Endothelial cell of umbilical vein (primary cell): Measurements from ENCODE around the gene SH2D3C. TPM values are rescaled to one million over a fixed set of nuclear protein-coding genes. Genes with fewer than 3 reads are reported as not detected.

ENCODE experiments used
- BruUV-seq: library from RNA; stranded (reverse); fragments of 400-500 nt; replicated peaks from 2 replicates; lab custom pipeline; 2021; lab: Mats Ljungman, UMichigan
- CTCF ChIA-PET: fragments of 300-600, 350-600 bp; sonication (Branson Sonifier 250); formaldehyde crosslinking; loops from one replicate; lab custom pipeline; 2021; ENCODE audit warnings: antibody characterized with exemption, inconsistent platforms; lab: Charles Lee
- POLR2A ChIA-PET: fragments of 300-600, 350-600 bp; sonication (Branson Sonifier 250); formaldehyde crosslinking; loops from one replicate; lab custom pipeline; 2021; ENCODE audit warnings: antibody characterized with exemption, inconsistent platforms; lab: Charles Lee
- DNase-seq: peaks from one replicate; pipeline ENCODE4 v3.0.0-alpha.2; 2011; ENCODE audit warnings: low read depth, low spot score
- FAIRE-seq: peaks from 2 replicates; lab custom pipeline; 2011; peaks lifted over from hg19 to GRCh38; lab: Jason Lieb, UNC
- H2AFZ ChIP-seq: 2 replicates; pipeline ENCODE4 v1.6.0; 2012; ENCODE audit warnings: low read depth, low read length, control low read depth, inconsistent platforms
- H3K27ac ChIP-seq: 2 replicates; pipeline ENCODE4 v1.5.1; 2011; ENCODE audit warnings: low read depth, mild to moderate bottlenecking, control low read depth, low read length, moderate library complexity; ENCODE audit not compliant: insufficient read depth
- H3K27me3 ChIP-seq, 2 experiments: 2 replicates each; pipeline versions ENCODE4 v1.6.0 to v1.6.1; 2011; ENCODE audit warnings: low read length in 2 of 2, mixed read lengths in 1 of 2; ENCODE audit not compliant: control insufficient read depth in 2 of 2, insufficient read depth in 2 of 2
- H3K36me3 ChIP-seq, 2 experiments: 2 replicates in 1 of 2; 3 replicates in 1 of 2; pipeline ENCODE4 v1.5.1; 2011; ENCODE audit warnings: low read length in 2 of 2, mild to moderate bottlenecking in 1 of 2, moderate library complexity in 1 of 2; ENCODE audit not compliant: control insufficient read depth in 2 of 2, insufficient read depth in 2 of 2; ENCODE audit errors: extremely low read depth in 1 of 2
- H3K4me1 ChIP-seq: 3 replicates; pipeline ENCODE4 v1.5.1; 2011; ENCODE audit warnings: mild to moderate bottlenecking, low read length; ENCODE audit not compliant: control insufficient read depth, insufficient read depth; ENCODE audit errors: extremely low read depth
- H3K4me2 ChIP-seq: 2 replicates; pipeline ENCODE4 v1.6.1; 2011; ENCODE audit warnings: low read length, control low read depth, mixed read lengths; ENCODE audit not compliant: insufficient read depth
- H3K4me3 ChIP-seq, 3 experiments: fragments of 200-600 bp in 1 of 3; sonication (generic), shearing (Covaris generic) in 1 of 3; replicated peaks in 1 of 3; 2 replicates each; pipeline ENCODE4 v1.5.1; 2011 to 2016; ENCODE audit warnings: control low read depth in 3 of 3, low read length in 3 of 3, mild to moderate bottlenecking in 2 of 3, inconsistent platforms in 1 of 3, low read depth in 1 of 3, moderate library complexity in 1 of 3; ENCODE audit not compliant: insufficient read depth in 1 of 3
- H3K79me2 ChIP-seq: 2 replicates; pipeline ENCODE4 v1.6.0; 2012; ENCODE audit warnings: low read length, inconsistent platforms; ENCODE audit not compliant: control insufficient read depth, insufficient read depth
- H3K9ac ChIP-seq: replicated peaks from 2 replicates; pipeline ENCODE3; 2011; ENCODE audit warnings: low read length, control low read depth; ENCODE audit not compliant: insufficient read depth; ENCODE audit errors: extremely low read depth
- H3K9me1 ChIP-seq: replicated peaks from 3 replicates; pipeline ENCODE4 v1.6.0; 2011; ENCODE audit warnings: mild to moderate bottlenecking, low read length; ENCODE audit not compliant: control insufficient read depth, insufficient read depth; ENCODE audit errors: extremely low read depth
- H3K9me3 ChIP-seq: replicated peaks from 2 replicates; pipeline ENCODE4 v1.5.1; 2012; ENCODE audit warnings: low read length, inconsistent platforms; ENCODE audit not compliant: control insufficient read depth, insufficient read depth
- H4K20me1 ChIP-seq: replicated peaks from 2 replicates; pipeline ENCODE3; 2011; ENCODE audit warnings: mild to moderate bottlenecking, low read length; ENCODE audit not compliant: control insufficient read depth, insufficient read depth; ENCODE audit errors: extremely low read depth
- EZH2 ChIP-seq: IDR thresholded peaks from 2 replicates; pipeline ENCODE4 v1.6.1; 2012; ENCODE audit warnings: borderline replicate concordance, low read depth, mild to moderate bottlenecking, moderate library complexity, low read length, inconsistent platforms; ENCODE audit not compliant: severe bottlenecking
- GATA2 ChIP-seq: IDR thresholded peaks from 2 replicates; pipeline ENCODE4 v1.7.0; 2011; ENCODE audit warnings: low read depth, mild to moderate bottlenecking, moderate library complexity, mixed read lengths, low read length; ENCODE audit not compliant: insufficient read length, insufficient read depth
- JUN ChIP-seq: IDR thresholded peaks from 2 replicates; pipeline ENCODE4 v1.6.1; 2011; ENCODE audit warnings: borderline replicate concordance, low read depth; ENCODE audit not compliant: insufficient read length, insufficient read depth
- MYC ChIP-seq: IDR thresholded peaks from one replicate; pipeline ENCODE4 v1.6.1; 2011; ENCODE audit warnings: mild to moderate bottlenecking, low read depth, low read length
- POLR2AphosphoS5 ChIP-seq: IDR thresholded peaks from 2 replicates; pipeline ENCODE4 v1.6.1; 2012; ENCODE audit warnings: low read depth, mild to moderate bottlenecking, control low read depth, low read length, moderate library complexity; ENCODE audit not compliant: insufficient read depth
- dilution Hi-C: fragments of 300-500 bp; cut with MboI; formaldehyde crosslinking; loops from one replicate; pipeline ENCODE4 v1.15.0; 2019; ENCODE audit warnings: low sequenced_read_pairs; ENCODE audit not compliant: extremely low pct_ligation_motif_present
- intact Hi-C: fragments of 100-400 bp; cut with micrococcal nuclease; formaldehyde crosslinking; loops from one replicate; pipeline ENCODE4 v1.10.0; 2022
- polyA plus RNA-seq, 4 experiments: library from polyadenylated mRNA; depleted of rRNA in 3 of 4; stranded (reverse) in 3 of 4; unstranded in 1 of 4; fragments of >200 nt; gene quantifications; 2 replicates each; pipeline versions ENCODE4 v1.2.1 to v1.2.3, GENCODE V29; 2011 to 2012; ENCODE audit warnings: missing spikeins in 1 of 4
- total RNA-seq: library from RNA; stranded (reverse); gene quantifications from 2 replicates; pipeline ENCODE4 v1.2.3, GENCODE V29; 2021
- TF ChIP-seq, protein P1 (sequence below): IDR thresholded peaks from 2 replicates; pipeline ENCODE4 v1.6.1; 2011; ENCODE audit not compliant: insufficient read depth, insufficient read length
- TF ChIP-seq, protein P2 (sequence below), 2 donors: IDR thresholded peaks; 1 replicate in 1 of 2; 2 replicates in 1 of 2; pipeline ENCODE4 v1.5.1; 2011; ENCODE audit warnings: low read length in 2 of 2, mild to moderate bottlenecking in 2 of 2, moderate library complexity in 2 of 2, control low read depth in 1 of 2, inconsistent platforms in 1 of 2, low read depth in 1 of 2; ENCODE audit not compliant: insufficient read depth in 1 of 2; ENCODE audit errors: extremely low read depth in 1 of 2

Gene SH2D3C
- total and polyA plus RNA-seq, 2 donors (not counting 3 experiments of a cell fraction or from before 2014, with no cell fraction given): 95.0 to 173 TPM

DNA sequence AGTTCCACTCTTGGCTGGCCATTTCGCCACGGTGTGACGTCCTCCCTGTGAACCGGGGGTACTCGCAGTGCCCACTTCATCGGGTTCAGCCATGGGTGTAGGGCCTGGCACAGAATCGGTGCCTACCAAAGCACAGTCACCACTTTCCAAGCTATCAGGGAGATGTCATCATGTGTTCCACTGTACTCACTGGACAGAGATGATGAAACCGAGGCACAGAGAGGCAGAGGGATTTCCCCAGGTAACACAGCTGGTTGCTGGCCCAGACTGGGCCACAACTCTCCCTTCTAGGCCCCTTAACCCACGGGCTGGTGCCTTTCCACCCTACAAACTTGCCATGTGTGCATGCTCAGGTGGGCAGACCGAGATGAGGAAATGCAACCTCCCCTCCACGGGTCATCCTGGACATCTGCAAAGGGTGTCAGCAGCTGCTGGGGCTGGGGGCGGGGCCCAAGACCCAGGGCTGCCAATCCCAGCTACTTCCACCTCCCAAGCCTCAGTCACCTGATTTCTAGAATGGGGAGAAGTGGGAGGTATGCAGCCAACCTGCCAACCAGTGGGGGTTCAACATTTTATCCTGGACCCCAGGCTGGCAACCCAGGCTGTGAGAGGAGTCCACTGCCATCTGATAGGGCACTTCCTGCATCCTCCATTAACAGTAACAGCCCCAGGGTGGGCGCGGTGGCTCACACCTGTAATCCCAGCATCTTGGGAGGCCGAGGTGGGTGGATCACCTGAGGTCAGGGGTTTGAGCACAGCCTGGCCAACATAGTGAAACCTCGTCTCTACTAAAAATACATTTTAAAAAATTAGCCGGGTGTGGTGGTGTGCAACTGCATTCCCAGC lies 893 bp upstream of the SH2D3C start:
- Histone ChIP-seq H3K4me3 (no peak overlapping the region), H3K27me3 (no peaks in the 10 kb centered on the region), H3K9ac (no peak overlapping the region), H3K79me2 (no peaks in the 10 kb centered on the region), H3K4me2 (no peak overlapping the region), H4K20me1 (no peaks in the 10 kb centered on the region), H3K27ac (no peak overlapping the region), H3K36me3 (no peaks in the 10 kb centered on the region), H2AFZ (no peak overlapping the region), H3K4me1 (peaks cover 30% of the 10 kb centered on the region), H3K9me1 (no peaks in the 10 kb centered on the region), H3K9me3 (no peaks in the 10 kb centered on the region)
- POLR2A ChIA-PET: no interaction called here
- CTCF ChIA-PET: interaction anchor here (0.9 to 8.8 kb wide), 3 partner anchors 13 to 45 kb away, joined by 6 to 167 read pairs (median 6); partner anchors contain the start of gene TOR2A
- dilution Hi-C loops (no loop called here), intact Hi-C loops (no loop called here)
- FAIRE-seq (no peak), DNase-seq (no peak)
- no peak for TF ChIP-seq GATA2
- no peak for TF ChIP-seq POLR2AphosphoS5
- TF ChIP-seq, protein P1, sequence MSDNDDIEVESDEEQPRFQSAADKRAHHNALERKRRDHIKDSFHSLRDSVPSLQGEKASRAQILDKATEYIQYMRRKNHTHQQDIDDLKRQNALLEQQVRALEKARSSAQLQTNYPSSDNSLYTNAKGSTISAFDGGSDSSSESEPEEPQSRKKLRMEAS: no peak
- TF ChIP-seq, protein P2, sequence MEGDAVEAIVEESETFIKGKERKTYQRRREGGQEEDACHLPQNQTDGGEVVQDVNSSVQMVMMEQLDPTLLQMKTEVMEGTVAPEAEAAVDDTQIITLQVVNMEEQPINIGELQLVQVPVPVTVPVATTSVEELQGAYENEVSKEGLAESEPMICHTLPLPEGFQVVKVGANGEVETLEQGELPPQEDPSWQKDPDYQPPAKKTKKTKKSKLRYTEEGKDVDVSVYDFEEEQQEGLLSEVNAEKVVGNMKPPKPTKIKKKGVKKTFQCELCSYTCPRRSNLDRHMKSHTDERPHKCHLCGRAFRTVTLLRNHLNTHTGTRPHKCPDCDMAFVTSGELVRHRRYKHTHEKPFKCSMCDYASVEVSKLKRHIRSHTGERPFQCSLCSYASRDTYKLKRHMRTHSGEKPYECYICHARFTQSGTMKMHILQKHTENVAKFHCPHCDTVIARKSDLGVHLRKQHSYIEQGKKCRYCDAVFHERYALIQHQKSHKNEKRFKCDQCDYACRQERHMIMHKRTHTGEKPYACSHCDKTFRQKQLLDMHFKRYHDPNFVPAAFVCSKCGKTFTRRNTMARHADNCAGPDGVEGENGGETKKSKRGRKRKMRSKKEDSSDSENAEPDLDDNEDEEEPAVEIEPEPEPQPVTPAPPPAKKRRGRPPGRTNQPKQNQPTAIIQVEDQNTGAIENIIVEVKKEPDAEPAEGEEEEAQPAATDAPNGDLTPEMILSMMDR (IDR thresholded peaks at IDR 0.05; ENCODE audit: extremely low read depth in 1 of 2, insufficient read depth in 1 of 2, low read depth in 1 of 2, low read length in 2 of 2): no peak
- no peak for TF ChIP-seq MYC
- TF ChIP-seq JUN: no peak
- TF ChIP-seq EZH2: no peak
- no TSS peak for BruUV-seq
